ENCODE results near the gene ZNF184. TPM values are rescaled to one million over a fixed set of nuclear protein-coding genes. Genes with fewer than 3 reads are reported as not detected.
A peak's percentile ranks its signal among the peaks of the same experiment; 100 is the strongest.

Gene ZNF184
- total RNA-seq, 1 experiment from 2014 or later: 10.1 TPM

GRCh38 chr6:27502508-27503435 lies 29.9 kb upstream of the ZNF184 start:
- no TSS peak for BruUV-seq (replicated peaks)
- Mint-ChIP-seq H3K4me1 (ENCODE audit: insufficient read depth, unreplicated experiment) (peaks cover 11% of the 10 kb centered on the region), H3K27ac (ENCODE audit: low read depth, unreplicated experiment) (peak overlapping the region; percentile 84), H3K36me3 (ENCODE audit: insufficient read depth, unreplicated experiment) (peaks cover 21% of the 10 kb centered on the region), H3K4me3 (ENCODE audit: unreplicated experiment) (peak overlapping the region; percentile 83), H3K9me3 (ENCODE audit: unreplicated experiment) (no peaks in the 10 kb centered on the region), H3K27me3 (ENCODE audit: insufficient read depth, unreplicated experiment) (no peaks in the 10 kb centered on the region)
- TF ChIP-seq CTCF (IDR thresholded peaks at IDR 0.05; ENCODE audit: unreplicated experiment): no peak
- intact Hi-C loops (cut with micrococcal nuclease): loop anchor here (2.0 to 5.0 kb wide), 4 partner anchors 24 to 314 kb away; partner anchors contain the start of gene POM121L2
- ChIA-PET CTCF (interaction anchor here (0.7 to 1.8 kb wide), 6 partner anchors 14 to 325 kb away, joined by 3 to 7 read pairs (median 3); partner anchors contain the start of gene POM121L2), POLR2A (interaction anchor here (0.6 to 2.4 kb wide), 11 partner anchors 16 to 325 kb away, joined by 3 to 22 read pairs (median 5); partner anchors contain the start of genes POM121L2 and ZNF184)
- peak; percentile 70 for DNase-seq (ENCODE audit: unreplicated experiment)

- POLR2A ChIA-PET: interaction anchor here (0.7 to 2.4 kb wide), 4 partner anchors 18 to 115 kb away, joined by 3 to 22 read pairs (median 6); no protein-coding TSS in a partner anchor
- Mint-ChIP-seq H3K4me3 (ENCODE audit: unreplicated experiment) (no peak overlapping the region), H3K9me3 (ENCODE audit: unreplicated experiment) (no peaks in the 10 kb centered on the region), H3K27ac (ENCODE audit: low read depth, unreplicated experiment) (no peak overlapping the region), H3K4me1 (ENCODE audit: insufficient read depth, unreplicated experiment) (peaks cover 11% of the 10 kb centered on the region), H3K36me3 (ENCODE audit: insufficient read depth, unreplicated experiment) (peaks cover 21% of the 10 kb centered on the region), H3K27me3 (ENCODE audit: insufficient read depth, unreplicated experiment) (no peaks in the 10 kb centered on the region)
- no TSS peak for BruUV-seq (replicated peaks)
- DNase-seq (ENCODE audit: unreplicated experiment): no peak
- intact Hi-C loops (cut with micrococcal nuclease): loop anchor here (5.0 kb wide), 2 partner anchors 186 to 189 kb away; partner anchors contain the start of gene POM121L2
- no peak for TF ChIP-seq CTCF (IDR thresholded peaks at IDR 0.05; ENCODE audit: unreplicated experiment)
- CTCF ChIA-PET: interaction anchor here (0.7 to 1.8 kb wide), 4 partner anchors 107 to 189 kb away, joined by 3 to 7 read pairs (median 3); partner anchors contain the start of gene POM121L2
Measured at GRCh38 chr6:27501187-27501586, 28.3 kb upstream of the ZNF184 start.

- TF ChIP-seq CTCF (IDR thresholded peaks at IDR 0.05; ENCODE audit: unreplicated experiment): no peak
- no peaks in the 10 kb centered on the region for H3K27me3 Mint-ChIP-seq (ENCODE audit: insufficient read depth, unreplicated experiment)
- BruUV-seq (replicated peaks): no TSS peak
- no peak for DNase-seq (ENCODE audit: unreplicated experiment)
- H3K4me1 Mint-ChIP-seq (ENCODE audit: insufficient read depth, unreplicated experiment): peaks cover 6% of the 10 kb centered on the region
- H3K4me3 Mint-ChIP-seq (ENCODE audit: unreplicated experiment): no peak overlapping the region
- no peak overlapping the region for H3K27ac Mint-ChIP-seq (ENCODE audit: low read depth, unreplicated experiment)
- POLR2A ChIA-PET: interaction anchor here (0.6 kb wide), 1 partner anchor 244 kb away, joined by 3 read pairs; no protein-coding TSS in a partner anchor
- no peaks in the 10 kb centered on the region for H3K9me3 Mint-ChIP-seq (ENCODE audit: unreplicated experiment)
- H3K36me3 Mint-ChIP-seq (ENCODE audit: insufficient read depth, unreplicated experiment): peaks cover 14% of the 10 kb centered on the region
- intact Hi-C loops (cut with micrococcal nuclease): loop anchor here (5.0 kb wide), 2 partner anchors 187 to 188 kb away; partner anchors contain the start of gene POM121L2
- CTCF ChIA-PET: interaction anchor here (1.2 kb wide), 1 partner anchor 45 kb away, joined by 5 read pairs; no protein-coding TSS in a partner anchor
Measured at GRCh38 chr6:27500177-27500576, 27.3 kb upstream of the ZNF184 start.
